H1 (cell line): ENCODE measurements around the gene DPP4. TPM values are rescaled to one million over a fixed set of nuclear protein-coding genes. Genes with fewer than 3 reads are reported as not detected.

ENCODE experiments used
- CTCF ChIA-PET: fragments of 300-600 bp; sonication (Branson Sonifier 250); formaldehyde crosslinking; loops from one replicate; lab custom pipeline; 2021; ENCODE audit not compliant: partially characterized antibody; lab: Charles Lee
- POLR2A ChIA-PET: fragments of 300-600 bp; sonication (Branson Sonifier 250); formaldehyde crosslinking; loops from one replicate; lab custom pipeline; 2021; ENCODE audit warnings: inconsistent platforms; ENCODE audit not compliant: partially characterized antibody; lab: Charles Lee
- DNase-seq, 2 experiments: peaks; one replicate each; pipeline versions ENCODE4 v3.0.0 to v3.0.0-alpha.2; 2010 to 2022; ENCODE audit warnings: low spot score in 2 of 2, low read depth in 1 of 2, mixed read lengths in 1 of 2
- FAIRE-seq: peaks from 2 replicates; lab custom pipeline; 2011; peaks lifted over from hg19 to GRCh38; lab: Jason Lieb, UNC
- H2AFZ ChIP-seq: 2 replicates; pipeline ENCODE4 v1.8.1; 2012; ENCODE audit warnings: low read length, inconsistent platforms
- H2AK5ac ChIP-seq: 2 replicates; pipeline ENCODE4 v1.6.1; 2013; ENCODE audit warnings: low read depth, low read length
- H2BK120ac ChIP-seq: replicated peaks from 2 replicates; pipeline ENCODE3; 2013; ENCODE audit warnings: low read depth, low read length, inconsistent platforms
- H2BK12ac ChIP-seq: 2 replicates; pipeline ENCODE4 v1.6.1; 2013; ENCODE audit warnings: low read depth, low read length
- H2BK15ac ChIP-seq: 2 replicates; pipeline ENCODE4 v1.6.1; 2013; ENCODE audit warnings: low read length
- H2BK20ac ChIP-seq: 2 replicates; pipeline ENCODE4 v1.6.1; 2013; ENCODE audit warnings: low read length
- H2BK5ac ChIP-seq: 2 replicates; pipeline ENCODE4 v1.6.1; 2013; ENCODE audit warnings: low read depth, low read length
- H3K14ac ChIP-seq: 2 replicates; pipeline ENCODE4 v1.6.1; 2013; ENCODE audit warnings: inconsistent platforms; ENCODE audit not compliant: insufficient read length
- H3K18ac ChIP-seq: 2 replicates; pipeline ENCODE4 v1.6.1; 2013; ENCODE audit warnings: low read length; ENCODE audit errors: extremely low read depth
- H3K23ac ChIP-seq: 2 replicates; pipeline ENCODE4 v1.6.1; 2013; ENCODE audit warnings: inconsistent platforms; ENCODE audit not compliant: insufficient read length
- H3K23me2 ChIP-seq: 2 replicates; pipeline ENCODE4 v1.6.1; 2013; ENCODE audit warnings: low read depth, low read length
- H3K27ac ChIP-seq: 2 replicates; pipeline ENCODE4 v1.6.1; 2011; ENCODE audit warnings: low read depth, low read length, inconsistent platforms
- H3K27me3 ChIP-seq, 4 experiments: replicated peaks in 1 of 4; 1 replicate in 1 of 4; 2 replicates in 3 of 4; pipeline versions ENCODE4 v1.6.1 to v1.8.1; 2011 to 2013; ENCODE audit warnings: low read length in 3 of 4, mild to moderate bottlenecking in 3 of 4, inconsistent platforms in 2 of 4, mixed read lengths in 2 of 4, moderate library complexity in 1 of 4; ENCODE audit not compliant: control insufficient read depth in 3 of 4, insufficient read depth in 3 of 4; ENCODE audit errors: extremely low read depth in 1 of 4
- H3K36me3 ChIP-seq, 4 experiments: 2 replicates each; pipeline versions ENCODE4 v1.6.1 to v1.8.1; 2011 to 2013; ENCODE audit warnings: mild to moderate bottlenecking in 4 of 4, low read length in 3 of 4, moderate library complexity in 2 of 4, control low read depth in 1 of 4, inconsistent platforms in 1 of 4; ENCODE audit not compliant: insufficient read depth in 4 of 4, control insufficient read depth in 2 of 4
- H3K4ac ChIP-seq: replicated peaks from 2 replicates; pipeline ENCODE3; 2013; ENCODE audit warnings: low read length, low read depth, mixed read lengths, inconsistent platforms; ENCODE audit not compliant: insufficient read length
- H3K4me1 ChIP-seq, 4 experiments: replicated peaks in 1 of 4; 1 replicate in 1 of 4; 2 replicates in 3 of 4; pipeline versions ENCODE4 v1.6.1 to v1.8.1; 2011 to 2013; ENCODE audit warnings: low read length in 3 of 4, inconsistent platforms in 2 of 4, mixed read lengths in 1 of 4; ENCODE audit not compliant: insufficient read depth in 4 of 4, control insufficient read depth in 3 of 4
- H3K4me2 ChIP-seq, 2 experiments: 2 replicates each; pipeline versions ENCODE4 v1.6.1 to v1.8.1; 2011 to 2013; ENCODE audit warnings: low read depth in 2 of 2, low read length in 2 of 2, control low read depth in 1 of 2, inconsistent platforms in 1 of 2, mild to moderate bottlenecking in 1 of 2; ENCODE audit not compliant: insufficient read depth in 1 of 2
- H3K4me3 ChIP-seq, 4 experiments: fragments of 200-600, 300-600 bp in 1 of 4; sonication (generic), shearing (Covaris generic), sonication (Bioruptor Twin) in 1 of 4; 2 replicates each; pipeline versions ENCODE4 v1.5.1 to v1.8.1; 2011 to 2016; ENCODE audit warnings: low read length in 4 of 4, low read depth in 3 of 4, control low read depth in 2 of 4, inconsistent platforms in 2 of 4, mild to moderate bottlenecking in 2 of 4, mixed read lengths in 1 of 4, moderate library complexity in 1 of 4; ENCODE audit not compliant: insufficient read depth in 2 of 4; ENCODE audit errors: extremely low read depth in 1 of 4
- H3K56ac ChIP-seq: replicated peaks from 2 replicates; pipeline ENCODE3; 2013; ENCODE audit warnings: low read depth, mild to moderate bottlenecking, mixed read lengths, low read length, inconsistent platforms; ENCODE audit not compliant: insufficient read length
- H3K79me1 ChIP-seq: 2 replicates; pipeline ENCODE4 v1.6.1; 2013; ENCODE audit warnings: low read depth, low read length, control low read depth
- H3K79me2 ChIP-seq, 2 experiments: 2 replicates each; pipeline versions ENCODE4 v1.6.1 to v1.8.1; 2012 to 2013; ENCODE audit warnings: low read length in 2 of 2, mild to moderate bottlenecking in 2 of 2, inconsistent platforms in 1 of 2; ENCODE audit not compliant: insufficient read depth in 2 of 2, control insufficient read depth in 1 of 2
- H3K9ac ChIP-seq, 4 experiments: replicated peaks in 1 of 4; 1 replicate in 1 of 4; 2 replicates in 3 of 4; pipeline versions ENCODE4 v1.6.1 to v1.8.1; 2011 to 2013; ENCODE audit warnings: low read depth in 3 of 4, low read length in 3 of 4, control low read depth in 2 of 4, mild to moderate bottlenecking in 2 of 4, moderate library complexity in 2 of 4, inconsistent platforms in 1 of 4; ENCODE audit errors: extremely low read depth in 1 of 4
- H3K9me3 ChIP-seq, 2 experiments: 2 replicates each; pipeline versions ENCODE4 v1.6.1 to v1.8.1; 2012 to 2013; ENCODE audit warnings: mild to moderate bottlenecking in 2 of 2, moderate library complexity in 2 of 2, control low read depth in 1 of 2, inconsistent platforms in 1 of 2, low read depth in 1 of 2, low read length in 1 of 2, mixed read lengths in 1 of 2; ENCODE audit not compliant: insufficient read depth in 2 of 2
- H4K20me1 ChIP-seq, 2 experiments: replicated peaks in 1 of 2; 2 replicates each; pipeline versions ENCODE3 to v1.8.1; 2011 to 2013; ENCODE audit warnings: inconsistent platforms in 2 of 2, low read length in 2 of 2, mild to moderate bottlenecking in 1 of 2; ENCODE audit not compliant: insufficient read depth in 2 of 2, control insufficient read depth in 1 of 2
- H4K5ac ChIP-seq: 2 replicates; pipeline ENCODE4 v1.6.1; 2013; ENCODE audit warnings: low read length, low read depth, mixed read lengths, inconsistent platforms; ENCODE audit not compliant: insufficient read length
- H4K8ac ChIP-seq: 2 replicates; pipeline ENCODE4 v1.8.0; 2013; ENCODE audit warnings: mild to moderate bottlenecking, moderate library complexity, low read length, inconsistent platforms; ENCODE audit not compliant: insufficient read depth; ENCODE audit errors: extremely low read depth
- H4K91ac ChIP-seq: replicated peaks from 2 replicates; pipeline ENCODE3; 2013; ENCODE audit warnings: low read length, mixed read lengths, inconsistent platforms; ENCODE audit not compliant: insufficient read length
- BACH1 ChIP-seq: IDR thresholded peaks from 2 replicates; pipeline ENCODE4 v1.6.1; 2012; ENCODE audit warnings: low read length, improper control_type of control experiment
- CTBP2 ChIP-seq: IDR thresholded peaks from 2 replicates; pipeline ENCODE4 v1.7.0; 2011; ENCODE audit warnings: borderline replicate concordance, mild to moderate bottlenecking, moderate library complexity, mixed read lengths, low read length; ENCODE audit not compliant: insufficient read depth, insufficient read length
- SIRT6 ChIP-seq: IDR thresholded peaks from one replicate; pipeline ENCODE4 v1.7.1; 2012; ENCODE audit warnings: low read length, inconsistent platforms
- TAF7 ChIP-seq: optimal IDR thresholded peaks from 2 replicates; pipeline ENCODE3; 2011; ENCODE audit warnings: low read depth, mild to moderate bottlenecking, inconsistent platforms, low read length, moderate library complexity, borderline replicate concordance
- WGBS, 2 experiments: shearing (Covaris generic) in 1 of 2; methylation state at CpG; one replicate each; pipeline versions ENCODE4 v1.1.6 to v1.1.7; 2013 to 2015; ENCODE audit warnings: low lambda C conversion rate in 2 of 2, mixed read lengths in 2 of 2, inconsistent platforms in 1 of 2, low coverage in 1 of 2, missing lambda C conversion rate in 1 of 2; ENCODE audit not compliant: insufficient replicate concordance in 2 of 2, insufficient coverage in 1 of 2, insufficient read length in 1 of 2; ENCODE audit errors: extremely low coverage in 1 of 2, missing lambda C conversion rate in 1 of 2; 5-methylcytosine and 5-hydroxymethylcytosine counted together
- polyA plus RNA-seq, 7 experiments: library from polyadenylated mRNA; depleted of rRNA in 3 of 7; stranded (reverse) in 5 of 7; unstranded in 2 of 7; fragments of >200 nt in 5 of 7; fragments of 200-250 nt in 2 of 7; gene quantifications; 1 replicate in 5 of 7; 2 replicates in 1 of 7; 4 replicates in 1 of 7; pipeline versions ENCODE4 v1.2.1 to v1.2.3, GENCODE V29; 2011 to 2013; ENCODE audit warnings: missing spikeins in 2 of 7, mixed read lengths in 2 of 7
- total RNA-seq: library from RNA; stranded (reverse); fragmentation: NEBNext Ultra II Directional; extraction: Animal tissue kit (Norgen Biotek cat#: 25700); gene quantifications from 2 replicates; pipeline ENCODE4 v1.2.1, GENCODE V29; 2021

DPP4 gene
- total and polyA plus RNA-seq, 2 of the 8 experiments (the other 6 are each of a cell fraction or from before 2014, with no cell fraction given): 1.3 to 3.1 TPM

- H3K4ac ChIP-seq: no peak overlapping the region
- no peak overlapping the region for H3K4me3 ChIP-seq
- no peaks in the 10 kb centered on the region for H3K79me1 ChIP-seq
- H4K5ac ChIP-seq: no peak overlapping the region
- WGBS, 2 experiments: 92% methylated on average over 10 of the region's 10 CpGs; no CpG with 5 or more reads in 1 of the 2 experiments
- H3K27ac ChIP-seq: no peak overlapping the region
- H2BK120ac ChIP-seq: no peak overlapping the region
- no peak overlapping the region for H2AK5ac ChIP-seq
- CTCF ChIA-PET: interaction anchor here (1.0 to 2.4 kb wide), 4 partner anchors 8 to 396 kb away, joined by 3 to 9 read pairs (median 4); no protein-coding TSS in a partner anchor
- DNase-seq: no peak
- no peak overlapping the region for H3K9ac ChIP-seq
- H3K79me2 ChIP-seq: no peaks in the 10 kb centered on the region
- no peak overlapping the region for H3K18ac ChIP-seq
- no peaks in the 10 kb centered on the region for H3K23me2 ChIP-seq
- no peak overlapping the region for H2BK12ac ChIP-seq
- no peak overlapping the region for H3K14ac ChIP-seq
- no peaks in the 10 kb centered on the region for H3K27me3 ChIP-seq
- no peak overlapping the region for H3K56ac ChIP-seq
- no peak overlapping the region for H3K4me2 ChIP-seq
- peaks cover 0 to 2% (median 0%) of the 10 kb centered on the region in 4 experiments; a peak in 1 of 7 replicates for H3K4me1 ChIP-seq
- no peak overlapping the region for H2BK20ac ChIP-seq
- H3K23ac ChIP-seq: no peak overlapping the region
- no peaks in the 10 kb centered on the region for H3K36me3 ChIP-seq
- H4K20me1 ChIP-seq: no peaks in the 10 kb centered on the region
- no peak overlapping the region for H4K8ac ChIP-seq
- no peak overlapping the region for H2BK5ac ChIP-seq
- H2AFZ ChIP-seq: no peak overlapping the region
- H4K91ac ChIP-seq: no peak overlapping the region
- H2BK15ac ChIP-seq: no peak overlapping the region
- POLR2A ChIA-PET: no interaction called here
- FAIRE-seq: no peak
- no peaks in the 10 kb centered on the region for H3K9me3 ChIP-seq
- TF ChIP-seq BACH1 (no peak), TAF7 (no peak), SIRT6 (no peak), CTBP2 (no peak)
Measured at GRCh38 chr2:161981679-161982250, 92.2 kb downstream of the DPP4 start.
